Gastroesophageal sphincter (tissue), 3 donors: ENCODE data around the gene CFAP46.

Source experiments
- POLR2A ChIP-seq, 2 donors: fragments of 450-650 bp; IDR thresholded peaks; one replicate each; pipeline ENCODE4 v1.6.1; 2017; ENCODE audit warnings: antibody characterized with exemption in 2 of 2, mild to moderate bottlenecking in 2 of 2, moderate library complexity in 1 of 2
- TF ChIP-seq, protein P1 (sequence below), 4 experiments: fragments of 200-600 bp in 2 of 4; fragments of 450-650 bp in 2 of 4; sonication (generic) in 1 of 4; IDR thresholded peaks; one replicate each; pipeline ENCODE4 v1.5.1; 2017 to 2019; ENCODE audit warnings: antibody characterized with exemption in 4 of 4, mild to moderate bottlenecking in 2 of 4, moderate library complexity in 2 of 4

DNA sequence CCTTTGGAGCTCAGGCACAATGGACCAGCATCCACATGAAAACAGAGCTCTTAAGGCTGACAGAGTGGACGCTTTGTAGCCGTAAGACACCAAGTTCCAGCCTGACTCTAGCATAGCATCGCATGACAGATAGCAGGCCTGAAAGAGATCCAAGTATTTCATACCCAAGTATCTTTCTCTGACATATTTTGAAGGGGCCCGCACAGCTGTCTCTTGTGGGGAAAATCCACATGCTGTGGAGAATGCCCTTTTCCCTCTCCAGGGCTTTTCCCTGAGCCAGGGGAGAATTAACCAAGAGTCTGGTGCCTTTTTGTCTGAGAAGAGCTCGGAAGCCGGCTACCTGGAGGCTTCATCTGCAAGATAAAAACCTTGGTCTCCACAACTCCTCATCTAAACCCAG, 51.0 kb downstream of the CFAP46 start:
- TF ChIP-seq, protein P1, sequence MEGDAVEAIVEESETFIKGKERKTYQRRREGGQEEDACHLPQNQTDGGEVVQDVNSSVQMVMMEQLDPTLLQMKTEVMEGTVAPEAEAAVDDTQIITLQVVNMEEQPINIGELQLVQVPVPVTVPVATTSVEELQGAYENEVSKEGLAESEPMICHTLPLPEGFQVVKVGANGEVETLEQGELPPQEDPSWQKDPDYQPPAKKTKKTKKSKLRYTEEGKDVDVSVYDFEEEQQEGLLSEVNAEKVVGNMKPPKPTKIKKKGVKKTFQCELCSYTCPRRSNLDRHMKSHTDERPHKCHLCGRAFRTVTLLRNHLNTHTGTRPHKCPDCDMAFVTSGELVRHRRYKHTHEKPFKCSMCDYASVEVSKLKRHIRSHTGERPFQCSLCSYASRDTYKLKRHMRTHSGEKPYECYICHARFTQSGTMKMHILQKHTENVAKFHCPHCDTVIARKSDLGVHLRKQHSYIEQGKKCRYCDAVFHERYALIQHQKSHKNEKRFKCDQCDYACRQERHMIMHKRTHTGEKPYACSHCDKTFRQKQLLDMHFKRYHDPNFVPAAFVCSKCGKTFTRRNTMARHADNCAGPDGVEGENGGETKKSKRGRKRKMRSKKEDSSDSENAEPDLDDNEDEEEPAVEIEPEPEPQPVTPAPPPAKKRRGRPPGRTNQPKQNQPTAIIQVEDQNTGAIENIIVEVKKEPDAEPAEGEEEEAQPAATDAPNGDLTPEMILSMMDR (IDR thresholded peaks at IDR 0.05), result no peak
- no peak for TF ChIP-seq POLR2A (IDR thresholded peaks at IDR 0.05)
